ENCODE measurements around the gene CDK14. TPM values are rescaled to one million over a fixed set of nuclear protein-coding genes. Genes with fewer than 3 reads are reported as not detected.

CDK14 gene
- total and polyA plus RNA-seq, 8 donors = 0.58 to 43.9 (median 12.2) TPM

DNA sequence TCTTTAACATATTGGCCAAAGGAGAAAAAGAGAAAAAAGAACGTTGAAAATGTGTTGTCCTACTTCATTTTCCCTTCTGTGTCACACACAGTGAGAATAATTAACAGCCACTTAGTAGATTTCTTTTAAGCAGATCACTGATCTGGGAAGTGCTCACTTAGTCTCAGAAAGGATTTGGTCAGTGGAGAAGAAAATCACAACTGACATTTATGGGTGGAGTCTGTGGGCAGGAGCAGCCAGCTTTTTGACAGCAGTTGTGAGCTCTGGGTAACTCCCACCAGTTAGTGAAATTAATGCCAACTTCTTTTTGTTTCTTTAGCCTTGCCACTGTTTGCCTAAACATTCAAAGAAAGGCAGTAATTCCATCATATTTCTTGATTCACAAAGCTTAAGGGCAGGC is 49.7 kb downstream of the CDK14 start:
- no peak for TF ChIP-seq POLR2A (IDR thresholded peaks at IDR 0.05)
- TF ChIP-seq, protein P1, sequence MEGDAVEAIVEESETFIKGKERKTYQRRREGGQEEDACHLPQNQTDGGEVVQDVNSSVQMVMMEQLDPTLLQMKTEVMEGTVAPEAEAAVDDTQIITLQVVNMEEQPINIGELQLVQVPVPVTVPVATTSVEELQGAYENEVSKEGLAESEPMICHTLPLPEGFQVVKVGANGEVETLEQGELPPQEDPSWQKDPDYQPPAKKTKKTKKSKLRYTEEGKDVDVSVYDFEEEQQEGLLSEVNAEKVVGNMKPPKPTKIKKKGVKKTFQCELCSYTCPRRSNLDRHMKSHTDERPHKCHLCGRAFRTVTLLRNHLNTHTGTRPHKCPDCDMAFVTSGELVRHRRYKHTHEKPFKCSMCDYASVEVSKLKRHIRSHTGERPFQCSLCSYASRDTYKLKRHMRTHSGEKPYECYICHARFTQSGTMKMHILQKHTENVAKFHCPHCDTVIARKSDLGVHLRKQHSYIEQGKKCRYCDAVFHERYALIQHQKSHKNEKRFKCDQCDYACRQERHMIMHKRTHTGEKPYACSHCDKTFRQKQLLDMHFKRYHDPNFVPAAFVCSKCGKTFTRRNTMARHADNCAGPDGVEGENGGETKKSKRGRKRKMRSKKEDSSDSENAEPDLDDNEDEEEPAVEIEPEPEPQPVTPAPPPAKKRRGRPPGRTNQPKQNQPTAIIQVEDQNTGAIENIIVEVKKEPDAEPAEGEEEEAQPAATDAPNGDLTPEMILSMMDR (IDR thresholded peaks at IDR 0.05) = no peak
- no peak for TF ChIP-seq POLR2AphosphoS5 (IDR thresholded peaks at IDR 0.05)
- TF ChIP-seq EP300 (IDR thresholded peaks at IDR 0.05) = no peak
- peaks cover 0 to 10% (median 0%) of the 10 kb centered on the region in 4 donors for H3K9me3 ChIP-seq
- WGBS, 5 donors = 45 to 60% (median 55%) methylated on average over 1 of the region's 1 CpG
- no peaks in the 10 kb centered on the region for H3K27me3 ChIP-seq
- no peak overlapping the region for H3K27ac ChIP-seq
- DNase-seq = no peak
- no peak overlapping the region for H3K4me3 ChIP-seq
- no peaks in the 10 kb centered on the region for H3K36me3 ChIP-seq
- intact Hi-C loops (cut with DNase I; ENCODE audit: low total_unique reads) = no loop called here
- no peaks in the 10 kb centered on the region for H3K4me1 ChIP-seq

DNA sequence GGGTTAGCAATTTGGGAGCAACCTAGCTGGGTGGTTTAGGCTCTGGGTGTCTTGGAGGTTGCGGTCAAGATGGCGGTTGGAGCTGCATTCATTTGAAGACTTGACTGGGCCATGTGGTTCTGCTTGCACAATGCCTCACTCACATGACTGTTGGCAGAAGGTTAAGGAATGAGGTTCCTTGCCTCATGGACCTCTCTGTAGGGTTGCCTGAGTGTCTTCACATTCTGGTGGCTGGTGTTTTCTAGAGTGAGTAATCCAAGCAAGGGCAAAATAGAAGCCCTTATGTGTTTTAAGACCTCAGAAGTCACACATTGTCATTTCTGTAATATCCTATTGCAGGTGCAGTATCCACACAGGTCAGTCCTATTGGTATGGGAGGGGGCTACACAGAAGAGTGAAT is 52.0 kb downstream of the CDK14 start:
- TF ChIP-seq POLR2AphosphoS5 (IDR thresholded peaks at IDR 0.05) = no peak
- TF ChIP-seq EP300 (IDR thresholded peaks at IDR 0.05) = no peak
- TF ChIP-seq, protein P1 (IDR thresholded peaks at IDR 0.05) = no peak
- no peak for TF ChIP-seq POLR2A (IDR thresholded peaks at IDR 0.05)
- H3K9me3 ChIP-seq = no peaks in the 10 kb centered on the region

DNA sequence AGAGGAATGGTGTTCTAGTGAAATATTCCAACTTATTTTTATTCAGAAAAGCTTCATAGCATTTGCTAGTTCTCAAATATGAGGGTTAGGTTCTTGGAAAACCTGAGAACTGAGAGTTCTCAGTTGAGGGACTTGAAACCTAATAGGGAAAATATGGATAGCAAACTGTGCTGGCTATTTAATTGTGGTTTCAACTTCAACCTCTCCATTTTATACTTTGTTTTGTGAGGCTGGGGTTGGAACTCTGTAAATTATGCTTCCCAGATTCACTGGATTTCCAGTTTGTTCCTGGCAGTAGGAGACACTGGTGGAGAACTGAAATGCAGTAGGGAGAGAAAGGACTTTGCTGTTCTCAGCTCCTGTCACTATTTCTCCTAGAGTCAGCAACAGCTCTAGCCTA is 52.7 kb downstream of the CDK14 start:
- Histone ChIP-seq H3K27me3 (no peaks in the 10 kb centered on the region), H3K36me3 (no peaks in the 10 kb centered on the region), H3K9me3 (no peaks in the 10 kb centered on the region), H3K27ac (no peak overlapping the region), H3K4me1 (no peaks in the 10 kb centered on the region), H3K4me3 (no peak overlapping the region)
- no peak for DNase-seq
- TF ChIP-seq, protein P1 (IDR thresholded peaks at IDR 0.05) = no peak
- no peak for TF ChIP-seq POLR2A (IDR thresholded peaks at IDR 0.05)
- no peak for TF ChIP-seq POLR2AphosphoS5 (IDR thresholded peaks at IDR 0.05)
- no peak for TF ChIP-seq EP300 (IDR thresholded peaks at IDR 0.05)
- intact Hi-C loops (cut with DNase I; ENCODE audit: low total_unique reads) = no loop called here

More for the DNA sequence above, 52.0 kb downstream of the CDK14 start:
- H3K4me3 ChIP-seq = no peak overlapping the region
- DNase-seq = no peak
- H3K4me1 ChIP-seq = no peaks in the 10 kb centered on the region
- WGBS, 5 donors = 95 to 100% (median 98%) methylated on average over 2 of the region's 2 CpGs
- intact Hi-C loops (cut with DNase I; ENCODE audit: low total_unique reads) = no loop called here
- no peak overlapping the region for H3K27ac ChIP-seq
- H3K27me3 ChIP-seq = no peaks in the 10 kb centered on the region
- no peaks in the 10 kb centered on the region for H3K36me3 ChIP-seq

DNA sequence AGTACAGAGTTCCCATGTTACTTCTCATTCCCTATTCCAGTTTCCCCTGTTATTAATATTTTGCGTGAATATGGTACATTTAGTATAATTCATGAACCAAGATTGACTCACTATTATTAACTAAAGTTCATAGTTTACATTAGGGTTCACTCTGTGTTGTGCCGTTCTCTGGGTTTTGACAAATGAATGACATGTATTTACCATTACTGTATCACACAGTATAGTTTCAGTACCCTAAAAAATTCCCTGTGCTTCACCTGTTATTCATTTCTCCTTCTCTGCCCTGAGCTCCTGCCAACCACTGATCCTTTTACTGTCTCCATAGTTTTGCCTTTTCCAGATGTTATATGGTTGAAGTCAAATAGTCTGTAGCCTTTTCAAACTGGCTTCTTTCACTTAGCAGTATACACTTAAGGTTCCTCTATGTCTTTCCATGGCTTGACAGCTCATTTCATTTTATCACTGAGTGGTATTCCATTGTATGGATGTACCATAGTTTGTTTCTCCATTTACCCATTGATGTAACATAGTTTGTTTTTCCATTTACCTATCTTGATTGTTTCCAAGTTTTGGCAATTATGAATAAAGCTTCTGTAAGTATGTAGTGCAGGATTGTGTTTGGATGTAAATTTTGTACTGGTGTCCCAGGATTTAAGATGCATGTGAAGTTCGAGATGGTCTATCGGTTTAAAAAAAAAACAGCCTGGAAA is 58.8 kb downstream of the CDK14 start:
- Histone ChIP-seq H3K9me3 (no peaks in the 10 kb centered on the region), H3K36me3 (no peaks in the 10 kb centered on the region), H3K27ac (no peak overlapping the region), H3K4me3 (no peak overlapping the region), H3K27me3 (no peaks in the 10 kb centered on the region), H3K4me1 (peaks cover 0 to 6% (median 0%) of the 10 kb centered on the region in 4 donors)
- intact Hi-C loops (cut with DNase I; ENCODE audit: low total_unique reads) = no loop called here
- WGBS, 5 donors = 88 to 96% (median 95%) methylated on average over 4 of the region's 4 CpGs
- no peak for DNase-seq
- TF ChIP-seq POLR2A (IDR thresholded peaks at IDR 0.05) = no peak
- TF ChIP-seq EP300 (IDR thresholded peaks at IDR 0.05) = no peak
- TF ChIP-seq, protein P1 (IDR thresholded peaks at IDR 0.05) = no peak

Data from stomach (tissue), 9 donors.